ENCODE measurements around the gene FAM171A1. TPM values are rescaled to one million over a fixed set of nuclear protein-coding genes. Genes with fewer than 3 reads are reported as not detected.

The FAM171A1 gene
- total RNA-seq, 1 experiment from 2014 or later = 1.0 TPM

- Mint-ChIP-seq H3K27me3 (ENCODE audit: unreplicated experiment) (peaks cover 79% of the 10 kb centered on the region), H3K9me3 (ENCODE audit: low read depth, unreplicated experiment) (no peaks in the 10 kb centered on the region), H3K27ac (ENCODE audit: unreplicated experiment) (no peak overlapping the region), H3K36me3 (ENCODE audit: insufficient read depth, unreplicated experiment) (no peaks in the 10 kb centered on the region), H3K4me1 (ENCODE audit: low read depth, unreplicated experiment) (no peaks in the 10 kb centered on the region), H3K4me3 (ENCODE audit: low read depth, unreplicated experiment) (no peak overlapping the region)
- no peak for DNase-seq
- CTCF ChIA-PET = no interaction called here
- intact Hi-C loops (cut with micrococcal nuclease; ENCODE audit: unreplicated experiment) = no loop called here
- TF ChIP-seq, protein P1, sequence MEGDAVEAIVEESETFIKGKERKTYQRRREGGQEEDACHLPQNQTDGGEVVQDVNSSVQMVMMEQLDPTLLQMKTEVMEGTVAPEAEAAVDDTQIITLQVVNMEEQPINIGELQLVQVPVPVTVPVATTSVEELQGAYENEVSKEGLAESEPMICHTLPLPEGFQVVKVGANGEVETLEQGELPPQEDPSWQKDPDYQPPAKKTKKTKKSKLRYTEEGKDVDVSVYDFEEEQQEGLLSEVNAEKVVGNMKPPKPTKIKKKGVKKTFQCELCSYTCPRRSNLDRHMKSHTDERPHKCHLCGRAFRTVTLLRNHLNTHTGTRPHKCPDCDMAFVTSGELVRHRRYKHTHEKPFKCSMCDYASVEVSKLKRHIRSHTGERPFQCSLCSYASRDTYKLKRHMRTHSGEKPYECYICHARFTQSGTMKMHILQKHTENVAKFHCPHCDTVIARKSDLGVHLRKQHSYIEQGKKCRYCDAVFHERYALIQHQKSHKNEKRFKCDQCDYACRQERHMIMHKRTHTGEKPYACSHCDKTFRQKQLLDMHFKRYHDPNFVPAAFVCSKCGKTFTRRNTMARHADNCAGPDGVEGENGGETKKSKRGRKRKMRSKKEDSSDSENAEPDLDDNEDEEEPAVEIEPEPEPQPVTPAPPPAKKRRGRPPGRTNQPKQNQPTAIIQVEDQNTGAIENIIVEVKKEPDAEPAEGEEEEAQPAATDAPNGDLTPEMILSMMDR (IDR thresholded peaks at IDR 0.05; ENCODE audit: unreplicated experiment) = no peak
- no TSS peak for BruUV-seq (replicated peaks)
Measured at GRCh38 chr10:15320522-15321203, 50.4 kb downstream of the FAM171A1 start.

- DNase-seq = no peak
- Mint-ChIP-seq H3K36me3 (ENCODE audit: insufficient read depth, unreplicated experiment) (no peaks in the 10 kb centered on the region), H3K4me3 (ENCODE audit: low read depth, unreplicated experiment) (no peak overlapping the region), H3K27ac (ENCODE audit: unreplicated experiment) (no peak overlapping the region), H3K4me1 (ENCODE audit: low read depth, unreplicated experiment) (no peaks in the 10 kb centered on the region), H3K9me3 (ENCODE audit: low read depth, unreplicated experiment) (no peaks in the 10 kb centered on the region), H3K27me3 (ENCODE audit: unreplicated experiment) (peaks cover 79% of the 10 kb centered on the region)
- TF ChIP-seq, protein P1 (IDR thresholded peaks at IDR 0.05; ENCODE audit: unreplicated experiment) = no peak
- intact Hi-C loops (cut with micrococcal nuclease; ENCODE audit: unreplicated experiment) = no loop called here
- BruUV-seq (replicated peaks) = no TSS peak
- CTCF ChIA-PET = no interaction called here
Measured at GRCh38 chr10:15320118-15320517, 51.0 kb downstream of the FAM171A1 start.

- DNase-seq = no peak
- Mint-ChIP-seq H3K4me1 (ENCODE audit: low read depth, unreplicated experiment) (no peaks in the 10 kb centered on the region), H3K4me3 (ENCODE audit: low read depth, unreplicated experiment) (no peak overlapping the region), H3K27ac (ENCODE audit: unreplicated experiment) (no peak overlapping the region), H3K36me3 (ENCODE audit: insufficient read depth, unreplicated experiment) (no peaks in the 10 kb centered on the region), H3K9me3 (ENCODE audit: low read depth, unreplicated experiment) (no peaks in the 10 kb centered on the region), H3K27me3 (ENCODE audit: unreplicated experiment) (peaks cover 88% of the 10 kb centered on the region)
- intact Hi-C loops (cut with micrococcal nuclease; ENCODE audit: unreplicated experiment) = no loop called here
- TF ChIP-seq, protein P1 (IDR thresholded peaks at IDR 0.05; ENCODE audit: unreplicated experiment) = no peak
- CTCF ChIA-PET = no interaction called here
- BruUV-seq (replicated peaks) = no TSS peak
Measured at GRCh38 chr10:15316871-15317464, 54.1 kb downstream of the FAM171A1 start.

DNA sequence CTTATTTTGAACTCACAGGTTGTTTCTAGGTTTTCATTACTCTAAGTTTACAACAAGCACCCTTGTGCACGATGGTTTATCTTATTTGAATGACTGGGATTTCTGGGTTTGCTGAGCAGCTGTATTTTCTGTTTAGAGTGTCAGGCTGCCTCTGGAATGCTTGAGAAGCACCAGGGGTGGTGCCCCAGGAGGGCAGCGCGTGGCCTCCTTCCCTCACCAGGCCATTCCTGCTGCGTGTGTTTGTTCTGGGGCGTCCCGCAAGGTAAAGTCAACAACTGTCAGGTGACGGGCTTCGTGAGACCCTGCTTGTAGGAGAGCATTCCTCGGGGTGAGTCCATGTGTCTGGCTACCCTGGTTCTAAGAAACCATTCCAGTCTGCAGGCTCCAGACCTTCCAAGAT lies 54.9 kb downstream of the FAM171A1 start:
- TF ChIP-seq, protein P1 (IDR thresholded peaks at IDR 0.05; ENCODE audit: unreplicated experiment) = no peak
- CTCF ChIA-PET = no interaction called here
- Mint-ChIP-seq H3K4me1 (ENCODE audit: low read depth, unreplicated experiment) (no peaks in the 10 kb centered on the region), H3K27me3 (ENCODE audit: unreplicated experiment) (peaks cover 93% of the 10 kb centered on the region), H3K4me3 (ENCODE audit: low read depth, unreplicated experiment) (no peak overlapping the region), H3K36me3 (ENCODE audit: insufficient read depth, unreplicated experiment) (no peaks in the 10 kb centered on the region), H3K27ac (ENCODE audit: unreplicated experiment) (no peak overlapping the region), H3K9me3 (ENCODE audit: low read depth, unreplicated experiment) (no peaks in the 10 kb centered on the region)
- BruUV-seq (replicated peaks) = no TSS peak
- no peak for DNase-seq
- intact Hi-C loops (cut with micrococcal nuclease; ENCODE audit: unreplicated experiment) = no loop called here

Data from Calu3 (cell line).